HepG2 (cell line): Measurements from ENCODE around the gene FKBP1A. TPM values are rescaled to one million over a fixed set of nuclear protein-coding genes. Genes with fewer than 3 reads are reported as not detected.

Source experiments
- ATAC-seq: fragments of 200-7000 bp; cut with Tn5 transposase; 3 replicates; pipeline ENCODE4 v1.9.1; 2020; ENCODE audit warnings: mild to moderate bottlenecking, moderate library complexity
- BruUV-seq: library from RNA; stranded (reverse); fragments of 400-500 nt; replicated peaks from 2 replicates; lab custom pipeline; 2021; lab: Mats Ljungman, UMichigan
- CTCF ChIA-PET: fragments of 300-600 bp; formaldehyde crosslinking; extraction: SDS; loops from one replicate; lab custom pipeline; 2021; ENCODE audit warnings: low total read pairs, inconsistent platforms, low intra/inter-chr PET ratio; lab: Yijun Ruan, JAX
- POLR2A ChIA-PET: fragments of 350-600 bp; sonication (Branson Sonifier 250); formaldehyde crosslinking; loops from one replicate; lab custom pipeline; 2020; ENCODE audit warnings: antibody characterized with exemption, inconsistent platforms; lab: Yijun Ruan, JAX
- DNase-seq: peaks from one replicate; pipeline ENCODE4 v3.0.0-alpha.2; 2015; ENCODE audit warnings: low spot score
- FAIRE-seq: peaks from 3 replicates; lab custom pipeline; 2011; peaks lifted over from hg19 to GRCh38; lab: Jason Lieb, UNC
- H2AFZ ChIP-seq: one replicate; pipeline ENCODE4 v1.6.1; 2011; ENCODE audit warnings: low read length, inconsistent platforms
- H3K27ac ChIP-seq: fragments of 300-600 bp; 3 replicates; pipeline ENCODE4 v1.8.0; 2011; ENCODE audit warnings: mixed run types, mild to moderate bottlenecking, mixed read lengths, low read length, inconsistent platforms; ENCODE audit not compliant: insufficient read depth; ENCODE audit errors: extremely low read length
- H3K27me3 ChIP-seq, 2 experiments: fragments of 200-600 bp in 1 of 2; 2 replicates in 1 of 2; 3 replicates in 1 of 2; pipeline versions ENCODE4 v1.6.0 to v1.8.0; 2011; ENCODE audit warnings: low read length in 2 of 2, mild to moderate bottlenecking in 2 of 2, moderate library complexity in 2 of 2, inconsistent platforms in 1 of 2; ENCODE audit not compliant: insufficient read depth in 2 of 2, control insufficient read depth in 1 of 2
- H3K36me3 ChIP-seq, 2 experiments: fragments of 200-600 bp in 1 of 2; replicated peaks in 1 of 2; 2 replicates in 1 of 2; 3 replicates in 1 of 2; pipeline versions ENCODE4 v1.5.1 to v1.8.0; 2011; ENCODE audit warnings: low read length in 2 of 2, inconsistent platforms in 1 of 2; ENCODE audit not compliant: insufficient read depth in 2 of 2, control insufficient read depth in 1 of 2
- H3K4me1 ChIP-seq: 2 replicates; pipeline ENCODE4 v1.5.1; 2012; ENCODE audit warnings: low read length, inconsistent platforms; ENCODE audit not compliant: insufficient read depth
- H3K4me2 ChIP-seq: 2 replicates; pipeline ENCODE4 v1.6.0; 2011; ENCODE audit warnings: low read depth, low read length, inconsistent platforms
- H3K4me3 ChIP-seq, 3 experiments: fragments of 200-600 bp in 1 of 3; sonication (generic), shearing (Covaris generic) in 1 of 3; replicated peaks in 1 of 3; 2 replicates each; pipeline ENCODE4 v1.5.1; 2011 to 2016; ENCODE audit warnings: low read length in 3 of 3, inconsistent platforms in 2 of 3, low read depth in 2 of 3, mild to moderate bottlenecking in 2 of 3, control low read depth in 1 of 3, mixed read lengths in 1 of 3; ENCODE audit not compliant: insufficient read depth in 1 of 3
- H3K79me2 ChIP-seq: one replicate; pipeline ENCODE4 v1.6.1; 2011; ENCODE audit warnings: low read length, inconsistent platforms; ENCODE audit not compliant: insufficient read depth
- H3K9ac ChIP-seq: 2 replicates; pipeline ENCODE4 v1.6.0; 2011; ENCODE audit warnings: mild to moderate bottlenecking, low read depth, low read length, inconsistent platforms; ENCODE audit not compliant: insufficient read depth
- H3K9me3 ChIP-seq: 2 replicates; pipeline ENCODE4 v1.5.1; 2012; ENCODE audit warnings: mild to moderate bottlenecking, low read length
- H4K20me1 ChIP-seq: 2 replicates; pipeline ENCODE4 v1.6.0; 2011; ENCODE audit warnings: inconsistent platforms, mild to moderate bottlenecking, low read length, moderate library complexity; ENCODE audit not compliant: insufficient read depth
- ATF7-NPFF ChIP-seq: sonication (generic); formaldehyde crosslinking; IDR thresholded peaks from 2 replicates; pipeline ENCODE4 v1.8.1; 2023; ENCODE audit warnings: mild to moderate bottlenecking, low read depth, missing genetic modification reagents, moderate library complexity
- FIP1L1 ChIP-seq: fragments of 200-400 bp; formaldehyde crosslinking; IDR thresholded peaks from 2 replicates; pipeline ENCODE4 v1.6.1; 2018; ENCODE audit warnings: low read depth, mild to moderate bottlenecking, low read length, moderate library complexity, borderline replicate concordance; ENCODE audit not compliant: insufficient read depth
- HOXA9 ChIP-seq: sonication (generic); formaldehyde crosslinking; IDR thresholded peaks from 2 replicates; pipeline ENCODE4 v1.8.1; 2022; ENCODE audit warnings: missing genetic modification reagents, mild to moderate bottlenecking, moderate library complexity, borderline replicate concordance
- KDM1A ChIP-seq: IDR thresholded peaks from 2 replicates; pipeline ENCODE4 v1.6.1; 2016; ENCODE audit warnings: missing compliant biosample characterization
- NR0B2 ChIP-seq: sonication (generic); formaldehyde crosslinking; IDR thresholded peaks from 2 replicates; pipeline ENCODE4 v1.4.0; 2020; ENCODE audit warnings: mild to moderate bottlenecking, missing genetic modification reagents
- POLR2A ChIP-seq, 2 experiments: IDR thresholded peaks; 2 replicates each; pipeline ENCODE4 v1.6.1; 2011; ENCODE audit warnings: low read depth in 2 of 2, low read length in 2 of 2, mild to moderate bottlenecking in 1 of 2, moderate library complexity in 1 of 2; ENCODE audit not compliant: insufficient read depth in 1 of 2
- PPARG ChIP-seq: conservative IDR thresholded peaks from 2 replicates; pipeline ENCODE4 v1.6.1; 2016; ENCODE audit warnings: missing biosample characterization, missing genetic modification reagents
- PRMT3 ChIP-seq: sonication (generic); formaldehyde crosslinking; IDR thresholded peaks from 2 replicates; pipeline ENCODE4 v1.8.1; 2022; ENCODE audit warnings: low read depth, mild to moderate bottlenecking, moderate library complexity, missing genetic modification reagents, borderline replicate concordance
- SATB2 ChIP-seq: sonication (generic); formaldehyde crosslinking; IDR thresholded peaks from 2 replicates; pipeline ENCODE4 v1.5.0; 2020; ENCODE audit warnings: missing genetic modification reagents
- SSRP1 ChIP-seq: IDR thresholded peaks from 2 replicates; pipeline ENCODE4 v1.6.1; 2016; ENCODE audit warnings: control low read depth
- TBX2 ChIP-seq: sonication (generic); formaldehyde crosslinking; IDR thresholded peaks from 2 replicates; pipeline ENCODE4 v1.5.0; 2020; ENCODE audit warnings: missing genetic modification reagents, mild to moderate bottlenecking, borderline replicate concordance
- TERF1 ChIP-seq: sonication (generic); formaldehyde crosslinking; IDR thresholded peaks from 2 replicates; pipeline ENCODE4 v1.8.0; 2022; ENCODE audit warnings: mild to moderate bottlenecking, missing genetic modification reagents, moderate library complexity
- ZBTB26 ChIP-seq: IDR thresholded peaks from 2 replicates; pipeline ENCODE4 v1.6.1; 2016; ENCODE audit warnings: missing compliant biosample characterization, missing genetic modification reagents, borderline replicate concordance
- ZBTB43 ChIP-seq: sonication (generic); formaldehyde crosslinking; conservative IDR thresholded peaks from 2 replicates; pipeline ENCODE4 v1.4.0; 2020; ENCODE audit warnings: missing genetic modification reagents
- ZFAT ChIP-seq: sonication (generic); formaldehyde crosslinking; conservative IDR thresholded peaks from 2 replicates; pipeline ENCODE4 v1.8.1; 2023; ENCODE audit warnings: missing genetic modification reagents, inconsistent platforms
- ZNF274 ChIP-seq: sonication (generic); formaldehyde crosslinking; IDR thresholded peaks from 2 replicates; pipeline ENCODE4 v1.5.1; 2020; ENCODE audit warnings: mild to moderate bottlenecking, missing genetic modification reagents
- ZNF552 ChIP-seq: sonication (generic); formaldehyde crosslinking; IDR thresholded peaks from 2 replicates; pipeline ENCODE4 v1.9.0; 2022; ENCODE audit warnings: missing genetic modification reagents, mild to moderate bottlenecking, borderline replicate concordance
- ZNF746 ChIP-seq: sonication (generic); formaldehyde crosslinking; IDR thresholded peaks from 2 replicates; pipeline ENCODE4 v1.8.0; 2022; ENCODE audit warnings: mild to moderate bottlenecking, missing genetic modification reagents
- ZNF766 ChIP-seq: sonication (generic); formaldehyde crosslinking; IDR thresholded peaks from 2 replicates; pipeline ENCODE4 v1.5.0; 2020; ENCODE audit warnings: missing genetic modification reagents, borderline replicate concordance
- ZNF879 ChIP-seq: sonication (generic); formaldehyde crosslinking; IDR thresholded peaks from 2 replicates; pipeline ENCODE4 v1.8.1; 2023; ENCODE audit warnings: missing genetic modification reagents
- WGBS: methylation state at CpG from one replicate; pipeline ENCODE4 v1.1.6; 2017; ENCODE audit warnings: low lambda C conversion rate; 5-methylcytosine and 5-hydroxymethylcytosine counted together
- in situ Hi-C: cut with HindIII; loops from 2 replicates; pipeline ENCODE4 v1.10.0; 2017; ENCODE audit warnings: low pct_unique_long_range_greater_than_20kb; ENCODE audit not compliant: extremely low pct_ligation_motif_present
- intact Hi-C: fragments of 100-400 bp; cut with micrococcal nuclease; formaldehyde crosslinking; loops from one replicate; pipeline ENCODE4 v1.10.0; 2022; ENCODE audit not compliant: unreplicated experiment
- polyA plus RNA-seq, 8 experiments: library from polyadenylated mRNA; depleted of rRNA in 3 of 8; stranded (reverse) in 7 of 8; unstranded in 1 of 8; fragments of >200 nt; fragmentation: Illumina TruSeq in 4 of 8; extraction: Trizol in 4 of 8; gene quantifications; 2 replicates each; pipeline versions ENCODE4 v1.2.1 to v1.2.3, GENCODE V29; 2011 to 2016; ENCODE audit warnings: low read depth in 4 of 8, missing spikeins in 1 of 8, mixed read lengths in 1 of 8; ENCODE audit not compliant: insufficient read depth in 1 of 8
- total RNA-seq, 5 experiments: library from RNA; depleted of rRNA; stranded (reverse); fragments of >200 nt; fragmentation: Illumina TruSeq; extraction: Trizol; gene quantifications; 2 replicates each; pipeline ENCODE4 v1.2.3, GENCODE V29; 2016; ENCODE audit warnings: low read depth in 1 of 5

FKBP1A gene
- total and polyA plus RNA-seq, 2 of the 13 experiments (the other 11 are each of a cell fraction or from before 2014, with no cell fraction given) = 119 to 468 TPM

- no peak for TF ChIP-seq ZBTB43 (CRISPR knock-in tag)
- TF ChIP-seq ZNF552 (CRISPR knock-in tag) = no peak
- no peak for TF ChIP-seq NR0B2 (CRISPR knock-in tag)
- TF ChIP-seq ZNF274 (CRISPR knock-in tag) = no peak
- no peak for TF ChIP-seq PPARG (CRISPR knock-in tag)
- TF ChIP-seq ZNF879 (CRISPR knock-in tag) = no peak
- no peak for TF ChIP-seq ATF7-NPFF (CRISPR knock-in tag)
- no peak for TF ChIP-seq FIP1L1
- TF ChIP-seq POLR2A (IDR thresholded peaks at IDR 0.05; ENCODE audit: insufficient read depth in 1 of 2, low read depth in 2 of 2, low read length in 2 of 2) = no peak
Measured at GRCh38 chr20:1378735-1379125, 14.1 kb downstream of the FKBP1A start (continued).

GRCh38 chr20:1377984-1378734 lies 14.7 kb downstream of the FKBP1A start:
- in situ Hi-C loops = no loop called here
- TF ChIP-seq HOXA9 (CRISPR knock-in tag) = no peak
- TF ChIP-seq SSRP1 (CRISPR knock-in tag) = no peak
- TF ChIP-seq TERF1 (CRISPR knock-in tag) = no peak
- no peak for TF ChIP-seq ZNF766 (CRISPR knock-in tag)
- no peak for TF ChIP-seq ZFAT (CRISPR knock-in tag)
- 0 out of 2 replicates have a peak, but pooled peaks have one; percentile 23 for TF ChIP-seq TBX2 (CRISPR knock-in tag)
- no peak for TF ChIP-seq ZBTB26 (CRISPR knock-in tag)
- TF ChIP-seq ZNF746 (CRISPR knock-in tag) = no peak
- TF ChIP-seq PRMT3 (CRISPR knock-in tag) = no peak
- TF ChIP-seq SATB2 (CRISPR knock-in tag) = no peak
- TF ChIP-seq KDM1A (CRISPR knock-in tag) = no peak

More at GRCh38 chr20:1377984-1378734, 14.7 kb downstream of the FKBP1A start:
- Histone ChIP-seq H3K4me3 (no peak overlapping the region), H3K27me3 (no peaks in the 10 kb centered on the region), H3K27ac (peak overlapping the region; percentile 19), H3K36me3 (peaks cover 26 to 44% of the 10 kb centered on the region in 2 experiments), H3K4me1 (peaks cover 60% of the 10 kb centered on the region), H3K4me2 (no peak overlapping the region), H2AFZ (no peak overlapping the region), H4K20me1 (peaks cover 82% of the 10 kb centered on the region), H3K79me2 (peaks cover 87% of the 10 kb centered on the region), H3K9me3 (no peaks in the 10 kb centered on the region), H3K9ac (no peak overlapping the region)
- WGBS = 82% methylated on average over 6 of the region's 6 CpGs
- intact Hi-C loops = no loop called here
- no TSS peak for BruUV-seq
- DNase-seq (peak; percentile 48), ATAC-seq (peak; percentile 81), FAIRE-seq (no peak)
- ChIA-PET CTCF (no interaction called here), POLR2A (interaction anchor here (1.3 kb wide), 1 partner anchor 52 kb away, joined by 4 read pairs; no protein-coding TSS in a partner anchor)
